Endothelial cell of umbilical vein (primary cell): ENCODE measurements around the gene ATP2C2. TPM values are rescaled to one million over a fixed set of nuclear protein-coding genes. Genes with fewer than 3 reads are reported as not detected.

ENCODE experiments used
- BruUV-seq: library from RNA; stranded (reverse); fragments of 400-500 nt; replicated peaks from 2 replicates; lab custom pipeline; 2021; lab: Mats Ljungman, UMichigan
- CTCF ChIA-PET: fragments of 300-600, 350-600 bp; sonication (Branson Sonifier 250); formaldehyde crosslinking; loops from one replicate; lab custom pipeline; 2021; ENCODE audit warnings: antibody characterized with exemption, inconsistent platforms; lab: Charles Lee
- POLR2A ChIA-PET: fragments of 300-600, 350-600 bp; sonication (Branson Sonifier 250); formaldehyde crosslinking; loops from one replicate; lab custom pipeline; 2021; ENCODE audit warnings: antibody characterized with exemption, inconsistent platforms; lab: Charles Lee
- DNase-seq: peaks from one replicate; pipeline ENCODE4 v3.0.0-alpha.2; 2011; ENCODE audit warnings: low read depth, low spot score
- FAIRE-seq: peaks from 2 replicates; lab custom pipeline; 2011; peaks lifted over from hg19 to GRCh38; lab: Jason Lieb, UNC
- H2AFZ ChIP-seq: 2 replicates; pipeline ENCODE4 v1.6.0; 2012; ENCODE audit warnings: low read depth, low read length, control low read depth, inconsistent platforms
- H3K27ac ChIP-seq: 2 replicates; pipeline ENCODE4 v1.5.1; 2011; ENCODE audit warnings: low read depth, mild to moderate bottlenecking, control low read depth, low read length, moderate library complexity; ENCODE audit not compliant: insufficient read depth
- H3K27me3 ChIP-seq, 2 experiments: 2 replicates each; pipeline versions ENCODE4 v1.6.0 to v1.6.1; 2011; ENCODE audit warnings: low read length in 2 of 2, mixed read lengths in 1 of 2; ENCODE audit not compliant: control insufficient read depth in 2 of 2, insufficient read depth in 2 of 2
- H3K36me3 ChIP-seq, 2 experiments: 2 replicates in 1 of 2; 3 replicates in 1 of 2; pipeline ENCODE4 v1.5.1; 2011; ENCODE audit warnings: low read length in 2 of 2, mild to moderate bottlenecking in 1 of 2, moderate library complexity in 1 of 2; ENCODE audit not compliant: control insufficient read depth in 2 of 2, insufficient read depth in 2 of 2; ENCODE audit errors: extremely low read depth in 1 of 2
- H3K4me1 ChIP-seq: 3 replicates; pipeline ENCODE4 v1.5.1; 2011; ENCODE audit warnings: mild to moderate bottlenecking, low read length; ENCODE audit not compliant: control insufficient read depth, insufficient read depth; ENCODE audit errors: extremely low read depth
- H3K4me2 ChIP-seq: 2 replicates; pipeline ENCODE4 v1.6.1; 2011; ENCODE audit warnings: low read length, control low read depth, mixed read lengths; ENCODE audit not compliant: insufficient read depth
- H3K4me3 ChIP-seq, 3 experiments: fragments of 200-600 bp in 1 of 3; sonication (generic), shearing (Covaris generic) in 1 of 3; replicated peaks in 1 of 3; 2 replicates each; pipeline ENCODE4 v1.5.1; 2011 to 2016; ENCODE audit warnings: control low read depth in 3 of 3, low read length in 3 of 3, mild to moderate bottlenecking in 2 of 3, inconsistent platforms in 1 of 3, low read depth in 1 of 3, moderate library complexity in 1 of 3; ENCODE audit not compliant: insufficient read depth in 1 of 3
- H3K79me2 ChIP-seq: 2 replicates; pipeline ENCODE4 v1.6.0; 2012; ENCODE audit warnings: low read length, inconsistent platforms; ENCODE audit not compliant: control insufficient read depth, insufficient read depth
- H3K9ac ChIP-seq: replicated peaks from 2 replicates; pipeline ENCODE3; 2011; ENCODE audit warnings: low read length, control low read depth; ENCODE audit not compliant: insufficient read depth; ENCODE audit errors: extremely low read depth
- H3K9me1 ChIP-seq: replicated peaks from 3 replicates; pipeline ENCODE4 v1.6.0; 2011; ENCODE audit warnings: mild to moderate bottlenecking, low read length; ENCODE audit not compliant: control insufficient read depth, insufficient read depth; ENCODE audit errors: extremely low read depth
- H3K9me3 ChIP-seq: replicated peaks from 2 replicates; pipeline ENCODE4 v1.5.1; 2012; ENCODE audit warnings: low read length, inconsistent platforms; ENCODE audit not compliant: control insufficient read depth, insufficient read depth
- H4K20me1 ChIP-seq: replicated peaks from 2 replicates; pipeline ENCODE3; 2011; ENCODE audit warnings: mild to moderate bottlenecking, low read length; ENCODE audit not compliant: control insufficient read depth, insufficient read depth; ENCODE audit errors: extremely low read depth
- CTCF ChIP-seq, 2 donors: IDR thresholded peaks; 1 replicate in 1 of 2; 2 replicates in 1 of 2; pipeline ENCODE4 v1.5.1; 2011; ENCODE audit warnings: low read length in 2 of 2, mild to moderate bottlenecking in 2 of 2, moderate library complexity in 2 of 2, control low read depth in 1 of 2, inconsistent platforms in 1 of 2, low read depth in 1 of 2; ENCODE audit not compliant: insufficient read depth in 1 of 2; ENCODE audit errors: extremely low read depth in 1 of 2
- EZH2 ChIP-seq: IDR thresholded peaks from 2 replicates; pipeline ENCODE4 v1.6.1; 2012; ENCODE audit warnings: borderline replicate concordance, low read depth, mild to moderate bottlenecking, moderate library complexity, low read length, inconsistent platforms; ENCODE audit not compliant: severe bottlenecking
- FOS ChIP-seq: IDR thresholded peaks from 2 replicates; pipeline ENCODE4 v1.6.1; 2011; ENCODE audit warnings: mild to moderate bottlenecking, low read length, moderate library complexity, borderline replicate concordance; ENCODE audit not compliant: insufficient read depth
- GATA2 ChIP-seq: IDR thresholded peaks from 2 replicates; pipeline ENCODE4 v1.7.0; 2011; ENCODE audit warnings: low read depth, mild to moderate bottlenecking, moderate library complexity, mixed read lengths, low read length; ENCODE audit not compliant: insufficient read length, insufficient read depth
- JUN ChIP-seq: IDR thresholded peaks from 2 replicates; pipeline ENCODE4 v1.6.1; 2011; ENCODE audit warnings: borderline replicate concordance, low read depth; ENCODE audit not compliant: insufficient read length, insufficient read depth
- MAX ChIP-seq: IDR thresholded peaks from 2 replicates; pipeline ENCODE4 v1.6.1; 2011; ENCODE audit not compliant: insufficient read depth, insufficient read length
- MYC ChIP-seq: IDR thresholded peaks from one replicate; pipeline ENCODE4 v1.6.1; 2011; ENCODE audit warnings: mild to moderate bottlenecking, low read depth, low read length
- POLR2A ChIP-seq: IDR thresholded peaks from 2 replicates; pipeline ENCODE4 v1.6.1; 2012; ENCODE audit warnings: low read depth, mild to moderate bottlenecking, control low read depth, low read length
- POLR2AphosphoS5 ChIP-seq: IDR thresholded peaks from 2 replicates; pipeline ENCODE4 v1.6.1; 2012; ENCODE audit warnings: low read depth, mild to moderate bottlenecking, control low read depth, low read length, moderate library complexity; ENCODE audit not compliant: insufficient read depth
- dilution Hi-C: fragments of 300-500 bp; cut with MboI; formaldehyde crosslinking; loops from one replicate; pipeline ENCODE4 v1.15.0; 2019; ENCODE audit warnings: low sequenced_read_pairs; ENCODE audit not compliant: extremely low pct_ligation_motif_present
- intact Hi-C: fragments of 100-400 bp; cut with micrococcal nuclease; formaldehyde crosslinking; loops from one replicate; pipeline ENCODE4 v1.10.0; 2022
- polyA plus RNA-seq, 4 experiments: library from polyadenylated mRNA; depleted of rRNA in 3 of 4; stranded (reverse) in 3 of 4; unstranded in 1 of 4; fragments of >200 nt; gene quantifications; 2 replicates each; pipeline versions ENCODE4 v1.2.1 to v1.2.3, GENCODE V29; 2011 to 2012; ENCODE audit warnings: missing spikeins in 1 of 4
- total RNA-seq: library from RNA; stranded (reverse); gene quantifications from 2 replicates; pipeline ENCODE4 v1.2.3, GENCODE V29; 2021

Gene ATP2C2
- total and polyA plus RNA-seq, 2 donors (not counting 3 experiments of a cell fraction or from before 2014, with no cell fraction given) = not detected

- no peak for FAIRE-seq
- H2AFZ ChIP-seq = no peak overlapping the region
- no TSS peak for BruUV-seq
- H3K27me3 ChIP-seq = no peaks in the 10 kb centered on the region
- ChIA-PET CTCF (interaction anchor here (1.1 to 1.5 kb wide), 5 partner anchors 9 to 221 kb away, joined by 3 to 9 read pairs (median 5); no protein-coding TSS in a partner anchor), POLR2A (no interaction called here)
- no peaks in the 10 kb centered on the region for H3K9me3 ChIP-seq
- H3K9me1 ChIP-seq = no peaks in the 10 kb centered on the region
- intact Hi-C loops = no loop called here
- H3K36me3 ChIP-seq = peaks cover 8 to 13% of the 10 kb centered on the region in 2 experiments
- no peak overlapping the region for H3K4me2 ChIP-seq
- H3K79me2 ChIP-seq = no peaks in the 10 kb centered on the region
- H3K27ac ChIP-seq = no peak overlapping the region
- no peak for DNase-seq
- H3K4me3 ChIP-seq = no peak overlapping the region
- no peaks in the 10 kb centered on the region for H4K20me1 ChIP-seq
- dilution Hi-C loops = no loop called here
- TF ChIP-seq MAX = no peak
- no peak for TF ChIP-seq POLR2A
- TF ChIP-seq POLR2AphosphoS5 = no peak
- TF ChIP-seq MYC = no peak
- TF ChIP-seq CTCF (IDR thresholded peaks at IDR 0.05; ENCODE audit: extremely low read depth in 1 of 2, insufficient read depth in 1 of 2, low read depth in 1 of 2, low read length in 2 of 2) = no peak
- no peak for TF ChIP-seq FOS
- TF ChIP-seq GATA2 = no peak
- no peak for TF ChIP-seq EZH2
- no peak for TF ChIP-seq JUN
- no peak overlapping the region for H3K9ac ChIP-seq
- no peaks in the 10 kb centered on the region for H3K4me1 ChIP-seq
Observed at GRCh38 chr16:84497418-84498222, 129.3 kb downstream of the ATP2C2 start.
